H9 (cell line): ENCODE measurements around the gene ARFGAP1. TPM values are rescaled to one million over a fixed set of nuclear protein-coding genes. Genes with fewer than 3 reads are reported as not detected.

Experiments used
- DNase-seq: peaks from one replicate; pipeline ENCODE4 v3.0.0-alpha.2; 2017
- H2AFZ ChIP-seq: one replicate; pipeline ENCODE4 v1.6.1; 2013; ENCODE audit warnings: mild to moderate bottlenecking, low read length, control low read depth, moderate library complexity
- H2AK5ac ChIP-seq: 2 replicates; pipeline ENCODE4 v1.6.1; 2013; ENCODE audit warnings: low read length, control low read depth, mixed read lengths; ENCODE audit not compliant: insufficient read length
- H2BK120ac ChIP-seq: one replicate; pipeline ENCODE4 v1.6.1; 2013; ENCODE audit warnings: low read depth, mild to moderate bottlenecking, low read length, control low read depth, inconsistent platforms; ENCODE audit not compliant: poor library complexity, severe bottlenecking
- H2BK12ac ChIP-seq: 2 replicates; pipeline ENCODE4 v1.6.1; 2013; ENCODE audit warnings: low read length, control low read depth, mixed read lengths, low read depth; ENCODE audit not compliant: insufficient read length
- H2BK15ac ChIP-seq: 2 replicates; pipeline ENCODE4 v1.6.1; 2013; ENCODE audit warnings: low read depth, low read length, control low read depth
- H2BK20ac ChIP-seq: one replicate; pipeline ENCODE4 v1.6.1; 2013; ENCODE audit warnings: low read depth, mild to moderate bottlenecking, low read length, control low read depth, inconsistent platforms; ENCODE audit not compliant: poor library complexity, severe bottlenecking
- H2BK5ac ChIP-seq: 2 replicates; pipeline ENCODE4 v1.6.1; 2013; ENCODE audit warnings: low read length, control low read depth, mixed read lengths; ENCODE audit not compliant: insufficient read length
- H3K14ac ChIP-seq: 2 replicates; pipeline ENCODE4 v1.6.1; 2013; ENCODE audit warnings: low read length, control low read depth; ENCODE audit not compliant: insufficient read depth
- H3K18ac ChIP-seq: 2 replicates; pipeline ENCODE4 v1.6.1; 2013; ENCODE audit warnings: low read depth, mild to moderate bottlenecking, mixed read lengths, low read length, control low read depth; ENCODE audit not compliant: insufficient read length
- H3K23ac ChIP-seq: 2 replicates; pipeline ENCODE4 v1.6.1; 2013; ENCODE audit warnings: low read length, control low read depth, mixed read lengths, low read depth; ENCODE audit not compliant: insufficient read length
- H3K23me2 ChIP-seq: 2 replicates; pipeline ENCODE4 v1.6.1; 2013; ENCODE audit warnings: low read depth, mild to moderate bottlenecking, mixed read lengths, low read length, control low read depth; ENCODE audit not compliant: insufficient read length, poor library complexity, severe bottlenecking
- H3K27ac ChIP-seq: 2 replicates; pipeline ENCODE4 v1.5.1; 2013; ENCODE audit warnings: low read length, control low read depth, mixed read lengths, low read depth; ENCODE audit not compliant: insufficient read length
- H3K27me3 ChIP-seq: 2 replicates; pipeline ENCODE4 v1.6.1; 2013; ENCODE audit warnings: low read length, control low read depth, inconsistent platforms; ENCODE audit not compliant: insufficient read depth
- H3K4ac ChIP-seq: 2 replicates; pipeline ENCODE4 v1.6.1; 2013; ENCODE audit warnings: low read depth, mild to moderate bottlenecking, control low read depth, inconsistent platforms, low read length, moderate library complexity
- H3K4me1 ChIP-seq: 2 replicates; pipeline ENCODE4 v1.6.1; 2013; ENCODE audit warnings: low read length, control low read depth, inconsistent platforms; ENCODE audit not compliant: insufficient read depth
- H3K4me2 ChIP-seq: 2 replicates; pipeline ENCODE4 v1.6.1; 2013; ENCODE audit warnings: low read length, control low read depth, mixed read lengths; ENCODE audit not compliant: insufficient read length, insufficient read depth
- H3K56ac ChIP-seq: 2 replicates; pipeline ENCODE4 v1.6.1; 2013; ENCODE audit warnings: low read depth, mild to moderate bottlenecking, mixed read lengths, low read length, control low read depth; ENCODE audit not compliant: insufficient read length
- H3K79me1 ChIP-seq: 2 replicates; pipeline ENCODE4 v1.6.1; 2013; ENCODE audit warnings: low read depth, mild to moderate bottlenecking, moderate library complexity, low read length, control low read depth, inconsistent platforms; ENCODE audit not compliant: insufficient read depth, poor library complexity, severe bottlenecking
- H3K79me2 ChIP-seq: 2 replicates; pipeline ENCODE4 v1.6.1; 2013; ENCODE audit warnings: low read length, control low read depth, inconsistent platforms; ENCODE audit not compliant: insufficient read depth
- H3K9ac ChIP-seq: 2 replicates; pipeline ENCODE4 v1.6.1; 2013; ENCODE audit warnings: low read length, control low read depth, mixed read lengths; ENCODE audit not compliant: insufficient read length; ENCODE audit errors: extremely low read depth
- H3K9me3 ChIP-seq: one replicate; pipeline ENCODE4 v1.6.1; 2013; ENCODE audit warnings: low read depth, low read length, inconsistent platforms; ENCODE audit not compliant: control insufficient read depth
- H3T11ph ChIP-seq: one replicate; pipeline ENCODE4 v1.6.1; 2013; ENCODE audit warnings: mild to moderate bottlenecking, low read length, control low read depth, inconsistent platforms
- H4K20me1 ChIP-seq: one replicate; pipeline ENCODE4 v1.6.1; 2013; ENCODE audit not compliant: control insufficient read depth, insufficient read length, insufficient read depth
- H4K5ac ChIP-seq: 2 replicates; pipeline ENCODE4 v1.6.1; 2013; ENCODE audit warnings: low read depth, mild to moderate bottlenecking, mixed read lengths, low read length, control low read depth; ENCODE audit not compliant: insufficient read length
- H4K8ac ChIP-seq: replicated peaks from 2 replicates; pipeline ENCODE4 v1.6.1; 2013; ENCODE audit warnings: low read length, control low read depth, mixed read lengths, low read depth; ENCODE audit not compliant: insufficient read length
- H4K91ac ChIP-seq: 2 replicates; pipeline ENCODE4 v1.6.1; 2013; ENCODE audit warnings: low read depth, mild to moderate bottlenecking, moderate library complexity, mixed read lengths, low read length, control low read depth; ENCODE audit not compliant: insufficient read length
- H3K27ac Mint-ChIP-seq, 3 experiments: 2 replicates in 2 of 3; 3 replicates in 1 of 3; pipeline ENCODE4 v1.8.0; 2020 to 2021; ENCODE audit warnings: mixed read lengths in 3 of 3, mild to moderate bottlenecking in 1 of 3, moderate library complexity in 1 of 3
- H3K27me3 Mint-ChIP-seq: 2 replicates; pipeline ENCODE4 v1.8.0; 2021; ENCODE audit warnings: low read depth, mild to moderate bottlenecking, moderate library complexity, mixed read lengths
- H3K36me3 Mint-ChIP-seq, 3 experiments: 2 replicates in 2 of 3; 3 replicates in 1 of 3; pipeline ENCODE4 v1.8.0; 2020 to 2021; ENCODE audit warnings: low read depth in 3 of 3, mixed read lengths in 3 of 3; ENCODE audit not compliant: insufficient read depth in 1 of 3
- H3K4me1 Mint-ChIP-seq, 2 experiments: 2 replicates each; pipeline ENCODE4 v1.8.0; 2020; ENCODE audit warnings: mixed read lengths in 2 of 2
- H3K4me3 Mint-ChIP-seq, 2 experiments: 2 replicates in 1 of 2; 3 replicates in 1 of 2; pipeline ENCODE4 v1.8.0; 2020 to 2021; ENCODE audit warnings: mild to moderate bottlenecking in 2 of 2, mixed read lengths in 2 of 2, moderate library complexity in 1 of 2
- H3K9me3 Mint-ChIP-seq, 2 experiments: 2 replicates in 1 of 2; 3 replicates in 1 of 2; pipeline ENCODE4 v1.8.0; 2020; ENCODE audit warnings: mild to moderate bottlenecking in 2 of 2, mixed read lengths in 2 of 2, moderate library complexity in 1 of 2
- CTCF ChIP-seq: fragments of 200-600 bp; sonication (generic); conservative IDR thresholded peaks from 3 replicates; pipeline ENCODE4 v1.8.0; 2021; ENCODE audit warnings: antibody characterized with exemption, mild to moderate bottlenecking
- WGBS: extraction: QIAGEN DNeasy Blood & Tissue Kit; methylation state at CpG from one replicate; pipeline ENCODE4 v1.1.7; 2013; ENCODE audit warnings: missing lambda C conversion rate, low lambda C conversion rate, mixed read lengths; ENCODE audit not compliant: insufficient read length; ENCODE audit errors: extremely low coverage; 5-methylcytosine and 5-hydroxymethylcytosine counted together
- total RNA-seq: library from RNA; stranded (reverse); gene quantifications from 2 replicates; pipeline ENCODE4 v1.2.1, GENCODE V29; 2021

Gene ARFGAP1
- total RNA-seq, 1 experiment from 2014 or later, result 114 TPM

GRCh38 chr20:63280371-63280770 lies 7.8 kb downstream of the ARFGAP1 start:
- H3K23me2 ChIP-seq, result peaks cover 3% of the 10 kb centered on the region
- H4K91ac ChIP-seq, result no peak overlapping the region
- no peak overlapping the region for H2BK12ac ChIP-seq
- H2AK5ac ChIP-seq, result no peak overlapping the region
- Mint-ChIP-seq H3K4me3 (no peak overlapping the region), H3K36me3 (peaks cover 16 to 72% (median 60%) of the 10 kb centered on the region in 3 experiments; a peak in 6 of 7 replicates), H3K4me1 (no peaks in the 10 kb centered on the region), H3K27ac (peak overlapping the region in 2 of 3 experiments; percentile 53 to 60; a peak in 2 of 7 replicates), H3K9me3 (no peaks in the 10 kb centered on the region), H3K27me3 (no peaks in the 10 kb centered on the region)
- no peaks in the 10 kb centered on the region for H3K4me1 ChIP-seq
- H3K23ac ChIP-seq, result no peak overlapping the region
- no peak overlapping the region for H3K4ac ChIP-seq
- no peak overlapping the region for H3K9ac ChIP-seq
- no peak overlapping the region for H3K4me2 ChIP-seq
- no peak overlapping the region for H3K18ac ChIP-seq
- H2AFZ ChIP-seq, result no peak overlapping the region
- no peak overlapping the region for H4K8ac ChIP-seq
- peaks cover 6% of the 10 kb centered on the region; the same call in 1 of the 2 replicates for H3K79me2 ChIP-seq
- no peaks in the 10 kb centered on the region for H3K27me3 ChIP-seq
- no peak overlapping the region for H2BK120ac ChIP-seq
- TF ChIP-seq CTCF, result no peak
- no peaks in the 10 kb centered on the region for H3K9me3 ChIP-seq
- no peak overlapping the region for H2BK20ac ChIP-seq
- no peak for DNase-seq
- H4K5ac ChIP-seq, result no peak overlapping the region
- H3K56ac ChIP-seq, result no peak overlapping the region
- no peak overlapping the region for H3T11ph ChIP-seq
- H2BK5ac ChIP-seq, result no peak overlapping the region
- H3K27ac ChIP-seq, result no peak overlapping the region
- H4K20me1 ChIP-seq, result no peaks in the 10 kb centered on the region
- H3K14ac ChIP-seq, result no peak overlapping the region
- WGBS, result no CpG with 5 or more reads among the region's 6 CpGs
- H3K79me1 ChIP-seq, result peaks cover 2% of the 10 kb centered on the region
- no peak overlapping the region for H2BK15ac ChIP-seq
